H1 (cell line): Measurements from ENCODE around the gene GNAL.

Experiments used
- BACH1 ChIP-seq: IDR thresholded peaks from 2 replicates; pipeline ENCODE4 v1.6.1; 2012; ENCODE audit warnings: low read length, improper control_type of control experiment
- CTCF ChIP-seq, 3 experiments: IDR thresholded peaks; 1 replicate in 2 of 3; 2 replicates in 1 of 3; pipeline versions ENCODE4 v1.5.1 to v1.6.1; 2011; ENCODE audit warnings: low read length in 3 of 3, mild to moderate bottlenecking in 3 of 3, inconsistent platforms in 2 of 3, low read depth in 1 of 3, moderate library complexity in 1 of 3; ENCODE audit not compliant: insufficient read depth in 1 of 3; ENCODE audit errors: control extremely low read depth in 1 of 3
- EZH2 ChIP-seq: fragments of 200-600 bp; sonication (generic); IDR thresholded peaks from 2 replicates; pipeline ENCODE4 v1.7.1; 2012; ENCODE audit warnings: low read depth, mild to moderate bottlenecking, moderate library complexity, low read length, inconsistent platforms; ENCODE audit not compliant: severe bottlenecking
- MAFK ChIP-seq: IDR thresholded peaks from 2 replicates; pipeline ENCODE4 v1.6.1; 2012; ENCODE audit warnings: low read depth, mild to moderate bottlenecking, improper control_type of control experiment, low read length
- MAX ChIP-seq: IDR thresholded peaks from 2 replicates; pipeline ENCODE4 v1.6.1; 2012; ENCODE audit warnings: inconsistent platforms
- POLR2A ChIP-seq, 2 experiments: IDR thresholded peaks; 1 replicate in 1 of 2; 2 replicates in 1 of 2; pipeline ENCODE4 v1.6.1; 2011; ENCODE audit warnings: low read depth in 2 of 2, low read length in 2 of 2, mild to moderate bottlenecking in 2 of 2; ENCODE audit errors: control extremely low read depth in 1 of 2

- no peak for TF ChIP-seq MAX
- TF ChIP-seq POLR2A (IDR thresholded peaks at IDR 0.05; ENCODE audit: control extremely low read depth in 1 of 2, low read depth in 2 of 2, low read length in 2 of 2) = no peak
- TF ChIP-seq BACH1 = no peak
- no peak for TF ChIP-seq EZH2
- TF ChIP-seq CTCF (IDR thresholded peaks at IDR 0.05; ENCODE audit: control extremely low read depth in 1 of 3, insufficient read depth in 1 of 3, low read depth in 1 of 3, low read length in 3 of 3) = no peak
- no peak for TF ChIP-seq MAFK
Measured at GRCh38 chr18:11651899-11652298, 37.2 kb upstream of the GNAL start.
